HG03175 (cell line): ENCODE measurements around the gene KLF12.

Experiments used
- ATAC-seq: cut with Tn5 transposase; IDR thresholded peaks from one replicate; pipeline ENCODE4 v1.9.1; 2021; ENCODE audit warnings: mild to moderate bottlenecking, moderate library complexity; ENCODE audit not compliant: unreplicated experiment

The KLF12 gene

GRCh38 chr13:74104661-74105275, 29.4 kb downstream of the KLF12 start:
- no peak for ATAC-seq

- no peak for ATAC-seq
Measured at GRCh38 chr13:74103970-74104555, 30.1 kb downstream of the KLF12 start.

GRCh38 chr13:74103196-74103595, 31.0 kb downstream of the KLF12 start:
- no peak for ATAC-seq

GRCh38 chr13:74102691-74103090, 31.5 kb downstream of the KLF12 start:
- ATAC-seq, result no peak

GRCh38 chr13:74101436-74101835, 32.8 kb downstream of the KLF12 start:
- ATAC-seq, result no peak

- peak; percentile 55 for ATAC-seq
Measured at GRCh38 chr13:74098077-74098476, 36.1 kb downstream of the KLF12 start.

- ATAC-seq, result no peak
Measured at GRCh38 chr13:74097116-74097515, 37.1 kb downstream of the KLF12 start.

- no peak for ATAC-seq
Measured at GRCh38 chr13:74093691-74094090, 40.5 kb downstream of the KLF12 start.

- ATAC-seq, result no peak
Measured at GRCh38 chr13:74092711-74093110, 41.5 kb downstream of the KLF12 start.

- no peak for ATAC-seq
Measured at GRCh38 chr13:74090869-74091605, 43.2 kb downstream of the KLF12 start.

GRCh38 chr13:74090397-74090796, 43.8 kb downstream of the KLF12 start:
- no peak for ATAC-seq

GRCh38 chr13:74087357-74087756, 46.8 kb downstream of the KLF12 start:
- ATAC-seq, result no peak
